HEK293T (cell line): ENCODE measurements around the gene CELA2B.
"Not testable (repeated sequence)": the region's sequence is repeated elsewhere in the genome, so short reads cannot be mapped to it uniquely, and the experiment has no call there.

ENCODE experiments used
- CTCF ChIA-PET: fragments of 350-600 bp; formaldehyde crosslinking; extraction: SDS; loops from one replicate; lab custom pipeline; 2021; ENCODE audit warnings: antibody characterized with exemption, inconsistent platforms; lab: Yijun Ruan, JAX
- POLR2A ChIA-PET: fragments of 350-600 bp; formaldehyde crosslinking; extraction: SDS; loops from one replicate; lab custom pipeline; 2020; ENCODE audit warnings: antibody characterized with exemption, inconsistent platforms; lab: Yijun Ruan, JAX
- DNase-seq: peaks from one replicate; pipeline ENCODE4 v3.0.0; 2012; ENCODE audit warnings: mixed read lengths; ENCODE audit errors: extremely low spot score
- ARNT ChIP-seq: fragments of 450-650 bp; IDR thresholded peaks from 2 replicates; pipeline ENCODE4 v1.6.1; 2017; ENCODE audit warnings: mild to moderate bottlenecking
- BHLHE40 ChIP-seq: fragments of 450-650 bp; IDR thresholded peaks from 2 replicates; pipeline ENCODE4 v1.6.1; 2016; ENCODE audit warnings: mild to moderate bottlenecking, moderate library complexity, borderline replicate concordance
- CTBP1 ChIP-seq: fragments of 450-650 bp; IDR thresholded peaks from 2 replicates; pipeline ENCODE4 v1.6.1; 2016; ENCODE audit warnings: borderline replicate concordance
- ELF4 ChIP-seq: fragments of 450-650 bp; IDR thresholded peaks from 2 replicates; pipeline ENCODE4 v1.6.1; 2017; ENCODE audit warnings: antibody characterized with exemption
- FOXA1 ChIP-seq: fragments of 450-650 bp; IDR thresholded peaks from 2 replicates; pipeline ENCODE4 v1.6.1; 2016; ENCODE audit warnings: mild to moderate bottlenecking
- FOXK2 ChIP-seq: fragments of 450-650 bp; IDR thresholded peaks from 2 replicates; pipeline ENCODE4 v1.6.1; 2016; ENCODE audit warnings: mild to moderate bottlenecking
- FOXM1 ChIP-seq: fragments of 450-650 bp; IDR thresholded peaks from 2 replicates; pipeline ENCODE4 v1.6.1; 2017; ENCODE audit warnings: mild to moderate bottlenecking, borderline replicate concordance
- HDGF ChIP-seq: fragments of 450-650 bp; IDR thresholded peaks from 2 replicates; pipeline ENCODE4 v1.6.1; 2017; ENCODE audit warnings: antibody characterized with exemption, borderline replicate concordance
- L3MBTL2 ChIP-seq: fragments of 450-650 bp; conservative IDR thresholded peaks from 2 replicates; pipeline ENCODE4 v1.6.1; 2016; ENCODE audit warnings: mild to moderate bottlenecking
- LEF1 ChIP-seq: fragments of 450-650 bp; IDR thresholded peaks from 2 replicates; pipeline ENCODE4 v1.6.1; 2017; ENCODE audit warnings: mild to moderate bottlenecking, borderline replicate concordance
- NFRKB ChIP-seq: fragments of 450-650 bp; IDR thresholded peaks from 2 replicates; pipeline ENCODE4 v1.6.1; 2016; ENCODE audit warnings: mild to moderate bottlenecking, moderate library complexity
- PKNOX1 ChIP-seq: fragments of 450-650 bp; IDR thresholded peaks from 2 replicates; pipeline ENCODE4 v1.6.1; 2016
- SP1 ChIP-seq: fragments of 450-650 bp; IDR thresholded peaks from 2 replicates; pipeline ENCODE4 v1.6.1; 2017
- SUZ12 ChIP-seq: fragments of 450-650 bp; IDR thresholded peaks from 2 replicates; pipeline ENCODE4 v1.6.1; 2016; ENCODE audit warnings: mild to moderate bottlenecking
- TARDBP ChIP-seq: fragments of 450-650 bp; IDR thresholded peaks from 2 replicates; pipeline ENCODE4 v1.6.1; 2016
- ZNF384 ChIP-seq: fragments of 450-650 bp; IDR thresholded peaks from 2 replicates; pipeline ENCODE4 v1.6.1; 2016

CELA2B gene

GRCh38 chr1:15457585-15457984, 18.3 kb upstream of the CELA2B start:
- no peak for TF ChIP-seq L3MBTL2
- TF ChIP-seq ARNT = no peak
- TF ChIP-seq ZNF384 = no peak
- TF ChIP-seq SUZ12 = no peak
- TF ChIP-seq ELF4 = no peak
- TF ChIP-seq HDGF = no peak
- TF ChIP-seq FOXK2 = no peak
- no peak for TF ChIP-seq PKNOX1
- no peak for TF ChIP-seq SP1
- TF ChIP-seq TARDBP = no peak
- no peak for TF ChIP-seq NFRKB
- no peak for TF ChIP-seq FOXM1
- TF ChIP-seq LEF1 = no peak
- no peak for TF ChIP-seq BHLHE40
- no peak for TF ChIP-seq CTBP1
- no peak for TF ChIP-seq FOXA1
- CTCF ChIA-PET = no interaction called here
- DNase-seq = no peak
- POLR2A ChIA-PET = no interaction called here

- DNase-seq, POLR2A ChIA-PET: not testable (repeated sequence)
- CTCF ChIA-PET = interaction anchor here (0.6 kb wide), 1 partner anchor 135 kb away, joined by 3 read pairs; no protein-coding TSS in a partner anchor
Measured at GRCh38 chr1:15458388-15458787, 17.5 kb upstream of the CELA2B start.

GRCh38 chr1:15459771-15460707, 15.9 kb upstream of the CELA2B start:
- ChIA-PET CTCF (interaction anchor here (1.5 kb wide), 1 partner anchor 137 kb away, joined by 3 read pairs; no protein-coding TSS in a partner anchor), POLR2A (no interaction called here)
- no peak for DNase-seq
- TF ChIP-seq FOXA1 (no peak), SUZ12 (no peak), NFRKB (no peak), TARDBP (no peak), PKNOX1 (0 out of 2 replicates have a peak, but pooled peaks have one; percentile 7), HDGF (no peak), FOXM1 (no peak), LEF1 (no peak), FOXK2 (no peak), SP1 (no peak), L3MBTL2 (no peak), ELF4 (no peak), ARNT (no peak), ZNF384 (peak; percentile 45; the same call in 1 of the 2 replicates), BHLHE40 (no peak)

- POLR2A ChIA-PET = no interaction called here
- DNase-seq = no peak
- TF ChIP-seq NFRKB (no peak), HDGF (no peak), CTBP1 (no peak), ELF4 (no peak), LEF1 (no peak), SUZ12 (no peak), TARDBP (no peak), ZNF384 (no peak), SP1 (no peak), FOXM1 (no peak), L3MBTL2 (no peak), FOXK2 (no peak), FOXA1 (no peak), BHLHE40 (no peak), PKNOX1 (no peak)
- CTCF ChIA-PET = interaction anchor here (1.5 kb wide), 1 partner anchor 137 kb away, joined by 3 read pairs; no protein-coding TSS in a partner anchor
Measured at GRCh38 chr1:15460708-15461095, 15.2 kb upstream of the CELA2B start.

- CTCF ChIA-PET, POLR2A ChIA-PET, DNase-seq: not testable (repeated sequence)
Measured at GRCh38 chr1:15463064-15463800, 12.7 kb upstream of the CELA2B start.

GRCh38 chr1:15463926-15464322, 12.0 kb upstream of the CELA2B start:
- POLR2A ChIA-PET, CTCF ChIA-PET, DNase-seq: not testable (repeated sequence)
